Measurements from ENCODE around the gene SPPL2A.

DNA sequence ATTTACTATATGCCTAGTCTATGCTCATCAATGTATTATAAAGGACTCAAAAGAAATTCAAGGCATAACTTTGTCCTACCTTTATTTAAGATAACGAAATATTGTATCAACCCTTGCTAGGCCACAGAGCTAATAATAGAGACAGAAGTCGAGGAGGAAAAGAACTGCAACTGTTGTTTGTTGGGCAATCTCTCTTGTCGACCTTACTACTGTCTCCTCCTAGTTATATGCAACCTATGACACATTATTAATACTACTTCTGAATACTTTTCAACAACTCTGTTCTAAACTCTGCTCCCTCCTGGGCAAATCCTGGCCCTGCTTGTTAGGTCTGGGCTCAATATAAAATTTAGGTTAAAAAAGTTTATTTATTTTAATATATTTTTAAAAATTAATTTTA is 24.6 kb downstream of the SPPL2A start:
- TF ChIP-seq TAF1 (IDR thresholded peaks at IDR 0.05; ENCODE audit: borderline replicate concordance, insufficient read depth, low read length) (no peak), POLR2AphosphoS5 (IDR thresholded peaks at IDR 0.05; ENCODE audit: low read depth, low read length) (no peak), SIN3A (IDR thresholded peaks at IDR 0.05; ENCODE audit: borderline replicate concordance, insufficient read depth, low read length) (no peak), FOXP2 (optimal IDR thresholded peaks at IDR 0.05; ENCODE audit: borderline replicate concordance, extremely low read depth, extremely low read length, insufficient read depth) (no peak)
- TF ChIP-seq, protein P1, sequence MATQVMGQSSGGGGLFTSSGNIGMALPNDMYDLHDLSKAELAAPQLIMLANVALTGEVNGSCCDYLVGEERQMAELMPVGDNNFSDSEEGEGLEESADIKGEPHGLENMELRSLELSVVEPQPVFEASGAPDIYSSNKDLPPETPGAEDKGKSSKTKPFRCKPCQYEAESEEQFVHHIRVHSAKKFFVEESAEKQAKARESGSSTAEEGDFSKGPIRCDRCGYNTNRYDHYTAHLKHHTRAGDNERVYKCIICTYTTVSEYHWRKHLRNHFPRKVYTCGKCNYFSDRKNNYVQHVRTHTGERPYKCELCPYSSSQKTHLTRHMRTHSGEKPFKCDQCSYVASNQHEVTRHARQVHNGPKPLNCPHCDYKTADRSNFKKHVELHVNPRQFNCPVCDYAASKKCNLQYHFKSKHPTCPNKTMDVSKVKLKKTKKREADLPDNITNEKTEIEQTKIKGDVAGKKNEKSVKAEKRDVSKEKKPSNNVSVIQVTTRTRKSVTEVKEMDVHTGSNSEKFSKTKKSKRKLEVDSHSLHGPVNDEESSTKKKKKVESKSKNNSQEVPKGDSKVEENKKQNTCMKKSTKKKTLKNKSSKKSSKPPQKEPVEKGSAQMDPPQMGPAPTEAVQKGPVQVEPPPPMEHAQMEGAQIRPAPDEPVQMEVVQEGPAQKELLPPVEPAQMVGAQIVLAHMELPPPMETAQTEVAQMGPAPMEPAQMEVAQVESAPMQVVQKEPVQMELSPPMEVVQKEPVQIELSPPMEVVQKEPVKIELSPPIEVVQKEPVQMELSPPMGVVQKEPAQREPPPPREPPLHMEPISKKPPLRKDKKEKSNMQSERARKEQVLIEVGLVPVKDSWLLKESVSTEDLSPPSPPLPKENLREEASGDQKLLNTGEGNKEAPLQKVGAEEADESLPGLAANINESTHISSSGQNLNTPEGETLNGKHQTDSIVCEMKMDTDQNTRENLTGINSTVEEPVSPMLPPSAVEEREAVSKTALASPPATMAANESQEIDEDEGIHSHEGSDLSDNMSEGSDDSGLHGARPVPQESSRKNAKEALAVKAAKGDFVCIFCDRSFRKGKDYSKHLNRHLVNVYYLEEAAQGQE (IDR thresholded peaks at IDR 0.05; ENCODE audit: insufficient read depth in 1 of 2, low read depth in 2 of 2, low read length in 2 of 2): no peak

Measured in PFSK-1 (cell line).